ENCODE results near the gene FMN1. TPM values are rescaled to one million over a fixed set of nuclear protein-coding genes. Genes with fewer than 3 reads are reported as not detected.

FMN1 gene
- polyA plus RNA-seq, 3 donors: 0.28 to 3.7 (median 0.34) TPM

GRCh38 chr15:32830241-32830640 is 364.3 kb downstream of the FMN1 start:
- Histone ChIP-seq H2AFZ (ENCODE audit: insufficient read depth, low read depth, low read length, poor library complexity, severe bottlenecking) (no peak overlapping the region), H3K27me3 (ENCODE audit: control insufficient read depth in 2 of 2, insufficient read depth in 2 of 2, low read length in 2 of 2) (no peaks in the 10 kb centered on the region), H3K27ac (ENCODE audit: low read depth in 1 of 2, low read length in 2 of 2) (no peak overlapping the region), H3K4me3 (replicated peaks in 1 of 3; ENCODE audit: low read depth in 2 of 3, low read length in 3 of 3) (no peak overlapping the region), H4K20me1 (ENCODE audit: insufficient read depth, low read length) (no peaks in the 10 kb centered on the region), H3K36me3 (replicated peaks in 1 of 2; ENCODE audit: control insufficient read depth in 1 of 2, insufficient read depth in 2 of 2, low read length in 2 of 2) (no peaks in the 10 kb centered on the region), H3K79me2 (ENCODE audit: insufficient read depth, low read length) (no peaks in the 10 kb centered on the region), H3K9ac (ENCODE audit: insufficient read depth, low read length, poor library complexity, severe bottlenecking) (no peak overlapping the region), H3K4me2 (replicated peaks; ENCODE audit: extremely low read depth, low read length, poor library complexity, severe bottlenecking) (no peak overlapping the region), H3K4me1 (ENCODE audit: control insufficient read depth in 1 of 2, insufficient read depth in 2 of 2, low read length in 2 of 2) (peaks cover 0 to 7% of the 10 kb centered on the region in 2 donors), H3K9me3 (replicated peaks in 1 of 2; ENCODE audit: control insufficient read depth in 1 of 2, insufficient read depth in 1 of 2, low read length in 2 of 2) (no peaks in the 10 kb centered on the region)
- DNase-seq: no peak
- no peak overlapping the region for H3K4me3 Mint-ChIP-seq
- intact Hi-C loops (cut with micrococcal nuclease): no loop called here
- H3K27ac Mint-ChIP-seq: no peak overlapping the region
- TF ChIP-seq, protein P1, sequence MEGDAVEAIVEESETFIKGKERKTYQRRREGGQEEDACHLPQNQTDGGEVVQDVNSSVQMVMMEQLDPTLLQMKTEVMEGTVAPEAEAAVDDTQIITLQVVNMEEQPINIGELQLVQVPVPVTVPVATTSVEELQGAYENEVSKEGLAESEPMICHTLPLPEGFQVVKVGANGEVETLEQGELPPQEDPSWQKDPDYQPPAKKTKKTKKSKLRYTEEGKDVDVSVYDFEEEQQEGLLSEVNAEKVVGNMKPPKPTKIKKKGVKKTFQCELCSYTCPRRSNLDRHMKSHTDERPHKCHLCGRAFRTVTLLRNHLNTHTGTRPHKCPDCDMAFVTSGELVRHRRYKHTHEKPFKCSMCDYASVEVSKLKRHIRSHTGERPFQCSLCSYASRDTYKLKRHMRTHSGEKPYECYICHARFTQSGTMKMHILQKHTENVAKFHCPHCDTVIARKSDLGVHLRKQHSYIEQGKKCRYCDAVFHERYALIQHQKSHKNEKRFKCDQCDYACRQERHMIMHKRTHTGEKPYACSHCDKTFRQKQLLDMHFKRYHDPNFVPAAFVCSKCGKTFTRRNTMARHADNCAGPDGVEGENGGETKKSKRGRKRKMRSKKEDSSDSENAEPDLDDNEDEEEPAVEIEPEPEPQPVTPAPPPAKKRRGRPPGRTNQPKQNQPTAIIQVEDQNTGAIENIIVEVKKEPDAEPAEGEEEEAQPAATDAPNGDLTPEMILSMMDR (IDR thresholded peaks at IDR 0.05): no peak
- peaks cover 4% of the 10 kb centered on the region for H3K4me1 Mint-ChIP-seq
- no CpG with 5 or more reads among the region's 1 CpG for WGBS (ENCODE audit: insufficient coverage)
- H3K36me3 Mint-ChIP-seq: peaks cover 3 to 19% of the 10 kb centered on the region in 2 donors
- peaks cover 2 to 9% (median 6%) of the 10 kb centered on the region in 3 donors for H3K27me3 Mint-ChIP-seq (ENCODE audit: low read depth in 3 of 3)
- H3K9me3 Mint-ChIP-seq: peaks cover 3 to 7% (median 4%) of the 10 kb centered on the region in 7 donors

- peaks cover 3% of the 10 kb centered on the region for H3K4me1 Mint-ChIP-seq
- peaks cover 3 to 19% of the 10 kb centered on the region in 2 donors for H3K36me3 Mint-ChIP-seq
- peaks cover 3 to 7% (median 4%) of the 10 kb centered on the region in 7 donors for H3K9me3 Mint-ChIP-seq
- no peaks in the 10 kb centered on the region for H3K36me3 ChIP-seq (replicated peaks in 1 of 2; ENCODE audit: control insufficient read depth in 1 of 2, insufficient read depth in 2 of 2, low read length in 2 of 2)
- H3K27me3 Mint-ChIP-seq (ENCODE audit: low read depth in 3 of 3): peaks cover 2 to 9% (median 6%) of the 10 kb centered on the region in 3 donors
- H3K9ac ChIP-seq (ENCODE audit: insufficient read depth, low read length, poor library complexity, severe bottlenecking): no peak overlapping the region
- DNase-seq: no peak
- no peak overlapping the region for H3K27ac Mint-ChIP-seq
- H3K4me3 Mint-ChIP-seq: no peak overlapping the region
- no peak overlapping the region for H3K27ac ChIP-seq (ENCODE audit: low read depth in 1 of 2, low read length in 2 of 2)
- no peak overlapping the region for H2AFZ ChIP-seq (ENCODE audit: insufficient read depth, low read depth, low read length, poor library complexity, severe bottlenecking)
- no peak overlapping the region for H3K4me2 ChIP-seq (replicated peaks; ENCODE audit: extremely low read depth, low read length, poor library complexity, severe bottlenecking)
- no peaks in the 10 kb centered on the region for H3K27me3 ChIP-seq (ENCODE audit: control insufficient read depth in 2 of 2, insufficient read depth in 2 of 2, low read length in 2 of 2)
- WGBS (ENCODE audit: insufficient coverage): no CpG with 5 or more reads among the region's 2 CpGs
- no peak overlapping the region for H3K4me3 ChIP-seq (replicated peaks in 1 of 3; ENCODE audit: low read depth in 2 of 3, low read length in 3 of 3)
- intact Hi-C loops (cut with micrococcal nuclease): no loop called here
- no peaks in the 10 kb centered on the region for H3K9me3 ChIP-seq (replicated peaks in 1 of 2; ENCODE audit: control insufficient read depth in 1 of 2, insufficient read depth in 1 of 2, low read length in 2 of 2)
- no peaks in the 10 kb centered on the region for H3K79me2 ChIP-seq (ENCODE audit: insufficient read depth, low read length)
- TF ChIP-seq, protein P1 (IDR thresholded peaks at IDR 0.05): no peak
- peaks cover 0 to 5% of the 10 kb centered on the region in 2 donors for H3K4me1 ChIP-seq (ENCODE audit: control insufficient read depth in 1 of 2, insufficient read depth in 2 of 2, low read length in 2 of 2)
- no peaks in the 10 kb centered on the region for H4K20me1 ChIP-seq (ENCODE audit: insufficient read depth, low read length)
Observed at GRCh38 chr15:32829436-32829835, 365.1 kb downstream of the FMN1 start.
